HepG2 (cell line): ENCODE measurements around the gene PTGES3. TPM values are rescaled to one million over a fixed set of nuclear protein-coding genes. Genes with fewer than 3 reads are reported as not detected.

ENCODE experiments used
- ATF7 ChIP-seq, 2 experiments: fragments of 450-650 bp in 1 of 2; sonication (generic) in 1 of 2; formaldehyde crosslinking in 1 of 2; IDR thresholded peaks; 2 replicates each; pipeline versions ENCODE4 v1.4.0 to v1.6.1; 2016 to 2020; ENCODE audit warnings: antibody characterized with exemption in 1 of 2, mild to moderate bottlenecking in 1 of 2, missing genetic modification reagents in 1 of 2
- FOSL2 ChIP-seq: sonication (generic); formaldehyde crosslinking; IDR thresholded peaks from 2 replicates; pipeline ENCODE4 v1.4.0; 2020; ENCODE audit warnings: missing genetic modification reagents
- ISL2 ChIP-seq: sonication (generic); formaldehyde crosslinking; IDR thresholded peaks from 2 replicates; pipeline ENCODE4 v1.5.0; 2020; ENCODE audit warnings: missing genetic modification reagents
- KLF16 ChIP-seq, 2 experiments: sonication (generic) in 1 of 2; formaldehyde crosslinking in 1 of 2; IDR thresholded peaks; 2 replicates each; pipeline versions ENCODE4 v1.6.1 to v1.8.0; 2016 to 2023; ENCODE audit warnings: missing genetic modification reagents in 2 of 2, missing compliant biosample characterization in 1 of 2
- POGK ChIP-seq: sonication (generic); formaldehyde crosslinking; conservative IDR thresholded peaks from 2 replicates; pipeline ENCODE4 v1.8.0; 2022; ENCODE audit warnings: mild to moderate bottlenecking, moderate library complexity, missing genetic modification reagents
- REST ChIP-seq, 2 experiments: IDR thresholded peaks; 2 replicates each; pipeline ENCODE4 v1.6.1; 2011 to 2012; ENCODE audit warnings: low read length in 2 of 2, borderline replicate concordance in 1 of 2, low read depth in 1 of 2, mild to moderate bottlenecking in 1 of 2, moderate library complexity in 1 of 2
- SIN3B ChIP-seq: fragments of 150-350 bp; IDR thresholded peaks from 2 replicates; pipeline ENCODE4 v1.6.1; 2014; ENCODE audit warnings: low read length
- TBX2 ChIP-seq: sonication (generic); formaldehyde crosslinking; IDR thresholded peaks from 2 replicates; pipeline ENCODE4 v1.5.0; 2020; ENCODE audit warnings: missing genetic modification reagents, mild to moderate bottlenecking, borderline replicate concordance
- TFE3 ChIP-seq: IDR thresholded peaks from 2 replicates; pipeline ENCODE4 v1.6.1; 2016
- ZNF10 ChIP-seq: sonication (generic); formaldehyde crosslinking; IDR thresholded peaks from 2 replicates; pipeline ENCODE4 v1.4.0; 2020; ENCODE audit warnings: mild to moderate bottlenecking, low read depth, missing genetic modification reagents, borderline replicate concordance
- ZNF24 ChIP-seq: fragments of 450-650 bp; IDR thresholded peaks from 2 replicates; pipeline ENCODE4 v1.6.1; 2017; ENCODE audit warnings: antibody characterized with exemption, mild to moderate bottlenecking
- ZNF530 ChIP-seq: sonication (generic); formaldehyde crosslinking; IDR thresholded peaks from 2 replicates; pipeline ENCODE4 v1.5.0; 2020; ENCODE audit warnings: low read depth, mild to moderate bottlenecking, missing genetic modification reagents
- ZNF691 ChIP-seq: sonication (generic); formaldehyde crosslinking; IDR thresholded peaks from 2 replicates; pipeline ENCODE4 v1.4.0; 2020; ENCODE audit warnings: missing genetic modification reagents, low read depth, mild to moderate bottlenecking, borderline replicate concordance
- ZXDC ChIP-seq: sonication (generic); formaldehyde crosslinking; IDR thresholded peaks from 2 replicates; pipeline ENCODE4 v1.5.0; 2020; ENCODE audit warnings: mild to moderate bottlenecking, missing genetic modification reagents
- polyA plus RNA-seq, 8 experiments: library from polyadenylated mRNA; depleted of rRNA in 3 of 8; stranded (reverse) in 7 of 8; unstranded in 1 of 8; fragments of >200 nt; fragmentation: Illumina TruSeq in 4 of 8; extraction: Trizol in 4 of 8; gene quantifications; 2 replicates each; pipeline versions ENCODE4 v1.2.1 to v1.2.3, GENCODE V29; 2011 to 2016; ENCODE audit warnings: low read depth in 4 of 8, missing spikeins in 1 of 8, mixed read lengths in 1 of 8; ENCODE audit not compliant: insufficient read depth in 1 of 8
- total RNA-seq, 5 experiments: library from RNA; depleted of rRNA; stranded (reverse); fragments of >200 nt; fragmentation: Illumina TruSeq; extraction: Trizol; gene quantifications; 2 replicates each; pipeline ENCODE4 v1.2.3, GENCODE V29; 2016; ENCODE audit warnings: low read depth in 1 of 5

The PTGES3 gene
- total and polyA plus RNA-seq, 2 of the 13 experiments (the other 11 are each of a cell fraction or from before 2014, with no cell fraction given), result 54.4 to 159 TPM

GRCh38 chr12:56628671-56629458 lies 59.2 kb downstream of the PTGES3 start (continued):
- TF ChIP-seq REST (IDR thresholded peaks at IDR 0.05; ENCODE audit: borderline replicate concordance in 1 of 2, low read depth in 1 of 2, low read length in 2 of 2), result 0 out of 4 replicates have a peak, but pooled peaks of 1 of the 2 experiments have one; percentile 28
- TF ChIP-seq ZNF691, result peak; percentile 47; the same call in 1 of the 2 replicates
- no peak for TF ChIP-seq ZNF24
- TF ChIP-seq FOSL2 (CRISPR knock-in tag), result no peak
- no peak for TF ChIP-seq ZXDC (CRISPR knock-in tag)
- no peak for TF ChIP-seq ZNF10
- TF ChIP-seq ATF7 (IDR thresholded peaks at IDR 0.05), result no peak
- no peak for TF ChIP-seq ATF7 (CRISPR knock-in tag; IDR thresholded peaks at IDR 0.05)
- TF ChIP-seq ISL2, result no peak
- TF ChIP-seq KLF16 (CRISPR knock-in tag; IDR thresholded peaks at IDR 0.05), result peak in 1 of 2 experiments; percentile 48; a peak in 1 of 4 replicates
- TF ChIP-seq ZNF530 (CRISPR knock-in tag), result no peak
- TF ChIP-seq SIN3B, result no peak
- no peak; the same call in 1 of the 2 replicates for TF ChIP-seq TBX2 (CRISPR knock-in tag)
- no peak for TF ChIP-seq POGK
- no peak for TF ChIP-seq TFE3 (CRISPR knock-in tag)
